WERI-Rb-1 (cell line): ENCODE data around the gene ZSCAN20.

Experiments used
- DNase-seq: peaks from one replicate; pipeline ENCODE4 v3.0.0-alpha.2; 2020
- H3K27ac ChIP-seq: fragments of 250-450 bp; sonication (Bioruptor Pico); 2 replicates; pipeline ENCODE4 v1.5.1; 2020; ENCODE audit warnings: mild to moderate bottlenecking, moderate library complexity
- H3K27me3 ChIP-seq: fragments of 250-450 bp; sonication (Bioruptor Pico); 2 replicates; pipeline ENCODE4 v1.5.1; 2021; ENCODE audit warnings: mild to moderate bottlenecking, low read depth, moderate library complexity; ENCODE audit not compliant: insufficient read depth, severe bottlenecking
- H3K36me3 ChIP-seq: fragments of 250-450 bp; sonication (Bioruptor Pico); 2 replicates; pipeline ENCODE4 v1.5.1; 2020; ENCODE audit warnings: mild to moderate bottlenecking, moderate library complexity
- H3K4me3 ChIP-seq: 2 replicates; pipeline ENCODE4 v1.5.1; 2011; ENCODE audit warnings: low read depth, mild to moderate bottlenecking, control low read depth, low read length
- H3K9me3 ChIP-seq: fragments of 250-450 bp; sonication (Bioruptor Pico); 2 replicates; pipeline ENCODE4 v1.5.1; 2021; ENCODE audit warnings: mild to moderate bottlenecking, moderate library complexity; ENCODE audit not compliant: severe bottlenecking
- TF ChIP-seq, protein P1 (sequence below): IDR thresholded peaks from 2 replicates; pipeline ENCODE4 v1.5.1; 2011; ENCODE audit warnings: low read depth, mild to moderate bottlenecking, control low read depth, inconsistent platforms, low read length

ZSCAN20 gene

DNA sequence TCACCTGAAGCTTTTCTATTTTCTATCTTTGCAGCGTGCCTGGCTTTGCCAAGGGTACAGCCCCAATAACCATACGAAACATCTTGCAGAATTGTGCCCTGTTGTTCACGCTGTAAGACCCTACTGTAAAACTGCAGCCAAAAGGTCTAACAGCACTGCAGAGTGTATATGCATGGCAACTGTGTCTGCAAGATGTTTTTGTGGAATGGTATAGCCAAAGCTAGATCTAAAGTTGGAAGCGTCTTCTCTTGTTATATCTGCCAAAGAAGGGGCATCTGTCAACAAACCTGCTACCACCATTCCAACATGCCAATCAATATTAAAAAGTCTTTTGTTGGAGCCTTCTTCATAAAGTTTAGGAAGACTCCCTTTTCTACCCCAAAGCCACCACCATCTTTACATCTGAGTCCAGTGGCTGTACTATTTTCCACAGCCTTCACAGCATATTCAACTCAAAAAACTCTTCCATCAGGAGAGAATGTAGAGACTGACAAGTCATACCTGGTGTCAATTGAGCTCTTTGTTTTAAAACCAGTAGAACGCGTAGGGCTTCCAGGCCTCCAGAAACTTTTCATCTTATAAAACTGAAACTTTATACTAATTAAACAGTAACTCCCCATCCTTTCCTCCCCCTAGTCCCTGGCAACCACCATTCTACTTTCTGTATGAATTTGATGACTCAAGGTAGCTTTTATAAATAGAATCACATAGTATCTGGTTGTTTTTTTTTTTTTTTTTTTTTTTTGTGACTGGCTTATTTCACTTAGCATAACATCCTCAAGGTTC is 40.0 kb downstream of the ZSCAN20 start:
- H3K36me3 ChIP-seq, result no peaks in the 10 kb centered on the region
- DNase-seq, result no peak
- TF ChIP-seq, protein P1, sequence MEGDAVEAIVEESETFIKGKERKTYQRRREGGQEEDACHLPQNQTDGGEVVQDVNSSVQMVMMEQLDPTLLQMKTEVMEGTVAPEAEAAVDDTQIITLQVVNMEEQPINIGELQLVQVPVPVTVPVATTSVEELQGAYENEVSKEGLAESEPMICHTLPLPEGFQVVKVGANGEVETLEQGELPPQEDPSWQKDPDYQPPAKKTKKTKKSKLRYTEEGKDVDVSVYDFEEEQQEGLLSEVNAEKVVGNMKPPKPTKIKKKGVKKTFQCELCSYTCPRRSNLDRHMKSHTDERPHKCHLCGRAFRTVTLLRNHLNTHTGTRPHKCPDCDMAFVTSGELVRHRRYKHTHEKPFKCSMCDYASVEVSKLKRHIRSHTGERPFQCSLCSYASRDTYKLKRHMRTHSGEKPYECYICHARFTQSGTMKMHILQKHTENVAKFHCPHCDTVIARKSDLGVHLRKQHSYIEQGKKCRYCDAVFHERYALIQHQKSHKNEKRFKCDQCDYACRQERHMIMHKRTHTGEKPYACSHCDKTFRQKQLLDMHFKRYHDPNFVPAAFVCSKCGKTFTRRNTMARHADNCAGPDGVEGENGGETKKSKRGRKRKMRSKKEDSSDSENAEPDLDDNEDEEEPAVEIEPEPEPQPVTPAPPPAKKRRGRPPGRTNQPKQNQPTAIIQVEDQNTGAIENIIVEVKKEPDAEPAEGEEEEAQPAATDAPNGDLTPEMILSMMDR, result no peak
- H3K4me3 ChIP-seq, result no peak overlapping the region
- H3K9me3 ChIP-seq, result no peaks in the 10 kb centered on the region
- H3K27me3 ChIP-seq, result no peaks in the 10 kb centered on the region
- H3K27ac ChIP-seq, result no peak overlapping the region

DNA sequence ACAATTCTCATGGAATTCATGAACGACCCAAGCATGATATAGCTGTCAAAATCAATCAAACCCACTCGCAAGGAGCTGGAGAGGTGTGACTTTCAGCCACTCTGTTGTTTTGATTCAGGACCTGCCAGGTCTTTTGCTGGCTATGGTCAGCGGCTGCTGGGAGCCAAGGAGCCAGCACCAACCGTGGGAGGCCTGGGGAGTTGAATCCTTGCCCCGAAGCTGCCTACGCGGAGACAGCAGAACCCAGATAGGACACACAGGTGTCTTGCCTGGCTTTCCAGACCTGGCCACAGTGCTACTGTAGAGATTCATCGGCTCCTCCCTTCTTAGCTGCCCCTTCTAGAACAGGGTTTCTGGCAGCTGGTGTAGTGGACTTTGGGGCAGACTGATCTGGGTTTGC is 42.7 kb downstream of the ZSCAN20 start:
- no peak for DNase-seq
- Histone ChIP-seq H3K27ac (no peak overlapping the region), H3K27me3 (no peaks in the 10 kb centered on the region), H3K36me3 (no peaks in the 10 kb centered on the region), H3K9me3 (no peaks in the 10 kb centered on the region), H3K4me3 (no peak overlapping the region)
- TF ChIP-seq, protein P1, result no peak

GRCh38 chr1:33515607-33516006 is 43.2 kb downstream of the ZSCAN20 start:
- Histone ChIP-seq H3K36me3 (no peaks in the 10 kb centered on the region), H3K4me3 (no peak overlapping the region), H3K27me3 (no peaks in the 10 kb centered on the region), H3K9me3 (no peaks in the 10 kb centered on the region), H3K27ac (no peak overlapping the region)
- TF ChIP-seq, protein P1, result no peak
- no peak for DNase-seq

GRCh38 chr1:33516428-33516827 is 44.0 kb downstream of the ZSCAN20 start:
- DNase-seq, result no peak
- H3K36me3 ChIP-seq, result no peaks in the 10 kb centered on the region
- TF ChIP-seq, protein P1, result no peak

GRCh38 chr1:33516891-33517567 is 44.6 kb downstream of the ZSCAN20 start:
- peaks cover 8% of the 10 kb centered on the region for H3K27me3 ChIP-seq
- H3K9me3 ChIP-seq, result no peaks in the 10 kb centered on the region
- TF ChIP-seq, protein P1, result no peak
- H3K36me3 ChIP-seq, result no peaks in the 10 kb centered on the region
- no peak overlapping the region for H3K27ac ChIP-seq
- no peak for DNase-seq
- H3K4me3 ChIP-seq, result no peak overlapping the region

More at GRCh38 chr1:33516428-33516827, 44.0 kb downstream of the ZSCAN20 start:
- H3K27me3 ChIP-seq, result peaks cover 2% of the 10 kb centered on the region
- no peak overlapping the region for H3K27ac ChIP-seq
- no peaks in the 10 kb centered on the region for H3K9me3 ChIP-seq
- H3K4me3 ChIP-seq, result no peak overlapping the region
